ENCODE results near the gene GREM2. TPM values are rescaled to one million over a fixed set of nuclear protein-coding genes. Genes with fewer than 3 reads are reported as not detected.

The GREM2 gene
- total and polyA plus RNA-seq, 2 donors (not counting 1 experiment from before 2014, with no cell fraction given): not detected

- CTCF ChIA-PET: no interaction called here
- Histone ChIP-seq H3K9me3 (ENCODE audit: control extremely low read depth in 1 of 3, control insufficient read depth in 2 of 3, insufficient read depth in 1 of 3, low read length in 2 of 3) (no peaks in the 10 kb centered on the region), H3K79me2 (ENCODE audit: control insufficient read depth, insufficient read depth, low read length) (no peaks in the 10 kb centered on the region), H4K20me1 (ENCODE audit: control insufficient read depth, insufficient read depth, low read length, poor library complexity, severe bottlenecking) (no peaks in the 10 kb centered on the region), H2AFZ (ENCODE audit: insufficient read depth, low read depth, low read length, poor library complexity, severe bottlenecking) (no peak overlapping the region), H3K4me3 (ENCODE audit: control extremely low read depth in 1 of 5, extremely low read depth in 1 of 5, insufficient read depth in 1 of 5, low read depth in 2 of 5, low read length in 4 of 5) (no peak overlapping the region), H3K27ac (ENCODE audit: low read length in 2 of 2) (no peak overlapping the region), H3K36me3 (replicated peaks in 1 of 2; ENCODE audit: control extremely low read depth in 1 of 2, control insufficient read depth in 1 of 2, extremely low read depth in 1 of 2, insufficient read depth in 2 of 2, low read length in 1 of 2) (no peaks in the 10 kb centered on the region), H3K4me2 (replicated peaks; ENCODE audit: low read depth, low read length, poor library complexity, severe bottlenecking) (no peak overlapping the region), H3K4me1 (ENCODE audit: control insufficient read depth in 2 of 2, insufficient read depth in 2 of 2, low read length in 2 of 2) (no peaks in the 10 kb centered on the region), H3K9ac (ENCODE audit: low read length) (no peak overlapping the region), H3K27me3 (replicated peaks in 1 of 4; ENCODE audit: control extremely low read depth in 1 of 4, control insufficient read depth in 3 of 4, insufficient read depth in 4 of 4, low read length in 3 of 4) (no peaks in the 10 kb centered on the region)
- DNase-seq: no peak
- POLR2A ChIA-PET: no interaction called here
- no peaks in the 10 kb centered on the region for H3K4me1 Mint-ChIP-seq
- TF ChIP-seq EZH2 (IDR thresholded peaks at IDR 0.05; ENCODE audit: borderline replicate concordance, insufficient read depth, low read depth, low read length, poor library complexity, severe bottlenecking) (no peak), CTCF (IDR thresholded peaks at IDR 0.05) (no peak)
- WGBS (ENCODE audit: insufficient coverage): 83% methylated on average over 2 of the region's 6 CpGs
- H3K9me3 Mint-ChIP-seq (ENCODE audit: insufficient read depth): peaks cover under 1% of the 10 kb centered on the region
- intact Hi-C loops (cut with micrococcal nuclease): no loop called here
- no peak for ATAC-seq (ENCODE audit: low read depth)
- H3K4me3 Mint-ChIP-seq: no peak overlapping the region
- no peak overlapping the region for H3K27ac Mint-ChIP-seq
- no peaks in the 10 kb centered on the region for H3K27me3 Mint-ChIP-seq
These were observed 133.4 kb downstream of the GREM2 start for GRCh38 chr1:240478536-240478935.

- Mint-ChIP-seq H3K27me3 (no peaks in the 10 kb centered on the region), H3K4me3 (no peak overlapping the region), H3K27ac (no peak overlapping the region), H3K4me1 (no peaks in the 10 kb centered on the region), H3K9me3 (ENCODE audit: insufficient read depth) (no peaks in the 10 kb centered on the region)
- 78% methylated on average over 1 of the region's 4 CpGs for WGBS (ENCODE audit: insufficient coverage)
- H3K4me2 ChIP-seq (replicated peaks; ENCODE audit: low read depth, low read length, poor library complexity, severe bottlenecking): no peak overlapping the region
- no peaks in the 10 kb centered on the region for H4K20me1 ChIP-seq (ENCODE audit: control insufficient read depth, insufficient read depth, low read length, poor library complexity, severe bottlenecking)
- no peaks in the 10 kb centered on the region for H3K79me2 ChIP-seq (ENCODE audit: control insufficient read depth, insufficient read depth, low read length)
- no peaks in the 10 kb centered on the region for H3K9me3 ChIP-seq (ENCODE audit: control extremely low read depth in 1 of 3, control insufficient read depth in 2 of 3, insufficient read depth in 1 of 3, low read length in 2 of 3)
- H2AFZ ChIP-seq (ENCODE audit: insufficient read depth, low read depth, low read length, poor library complexity, severe bottlenecking): no peak overlapping the region
- no peak for TF ChIP-seq EZH2 (IDR thresholded peaks at IDR 0.05; ENCODE audit: borderline replicate concordance, insufficient read depth, low read depth, low read length, poor library complexity, severe bottlenecking)
- TF ChIP-seq CTCF (IDR thresholded peaks at IDR 0.05): no peak
- intact Hi-C loops (cut with micrococcal nuclease): no loop called here
- no peaks in the 10 kb centered on the region for H3K4me1 ChIP-seq (ENCODE audit: control insufficient read depth in 2 of 2, insufficient read depth in 2 of 2, low read length in 2 of 2)
- H3K27me3 ChIP-seq (replicated peaks in 1 of 4; ENCODE audit: control extremely low read depth in 1 of 4, control insufficient read depth in 3 of 4, insufficient read depth in 4 of 4, low read length in 3 of 4): no peaks in the 10 kb centered on the region
- H3K9ac ChIP-seq (ENCODE audit: low read length): no peak overlapping the region
- ChIA-PET CTCF (no interaction called here), POLR2A (no interaction called here)
- ATAC-seq (ENCODE audit: low read depth) (no peak), DNase-seq (no peak)
- no peak overlapping the region for H3K27ac ChIP-seq (ENCODE audit: low read length in 2 of 2)
- H3K36me3 ChIP-seq (replicated peaks in 1 of 2; ENCODE audit: control extremely low read depth in 1 of 2, control insufficient read depth in 1 of 2, extremely low read depth in 1 of 2, insufficient read depth in 2 of 2, low read length in 1 of 2): no peaks in the 10 kb centered on the region
- no peak overlapping the region for H3K4me3 ChIP-seq (ENCODE audit: control extremely low read depth in 1 of 5, extremely low read depth in 1 of 5, insufficient read depth in 1 of 5, low read depth in 2 of 5, low read length in 4 of 5)
These were observed 136.1 kb downstream of the GREM2 start for GRCh38 chr1:240475832-240476231.
